Psoas muscle (tissue), 8 donors: ENCODE data around the gene P2RX3. TPM values are rescaled to one million over a fixed set of nuclear protein-coding genes. Genes with fewer than 3 reads are reported as not detected.

Experiments used
- ATAC-seq, 4 donors: fragments of 200-7000 bp; cut with Tn5 transposase; one replicate each; pipeline ENCODE4 v1.9.1; 2020; ENCODE audit warnings: moderate library complexity in 3 of 4, mild to moderate bottlenecking in 2 of 4
- DNase-seq, 2 donors: peaks; one replicate each; pipeline ENCODE4 v3.0.0-alpha.2; 2020
- H3K27ac ChIP-seq: fragments of 200-600 bp; one replicate; pipeline ENCODE4 v1.8.0; 2022
- H3K27me3 ChIP-seq, 3 donors: fragments of 200-600 bp in 1 of 3; one replicate each; pipeline versions ENCODE4 v1.6.1 to v1.8.0; 2013 to 2022; ENCODE audit warnings: low read length in 2 of 3, mild to moderate bottlenecking in 2 of 3, moderate library complexity in 1 of 3; ENCODE audit not compliant: insufficient read depth in 3 of 3
- H3K36me3 ChIP-seq, 2 donors: fragments of 200-600 bp in 1 of 2; one replicate each; pipeline versions ENCODE4 v1.6.1 to v1.8.0; 2013 to 2022; ENCODE audit warnings: low read depth in 1 of 2, mild to moderate bottlenecking in 1 of 2, moderate library complexity in 1 of 2; ENCODE audit not compliant: insufficient read depth in 1 of 2
- H3K4me1 ChIP-seq: fragments of 200-600 bp; one replicate; pipeline ENCODE4 v1.8.0; 2022
- H3K4me3 ChIP-seq: fragments of 200-600 bp; one replicate; pipeline ENCODE4 v1.8.0; 2022; ENCODE audit warnings: mild to moderate bottlenecking
- H3K9me3 ChIP-seq: fragments of 200-600 bp; one replicate; pipeline ENCODE4 v1.8.0; 2022
- CTCF ChIP-seq: fragments of 200-600 bp; IDR thresholded peaks from one replicate; pipeline ENCODE4 v1.8.0; 2022; ENCODE audit warnings: antibody characterized with exemption
- WGBS, 3 donors: extraction: QIAGEN DNeasy Blood & Tissue Kit; methylation state at CpG; one replicate each; pipeline versions ENCODE4 v1.1.6 to v1.1.7; 2013; 5-methylcytosine and 5-hydroxymethylcytosine counted together
- intact Hi-C, 2 donors: fragments of 100-400 bp; cut with DNase I; formaldehyde crosslinking; loops; one replicate each; pipeline versions ENCODE4 v1.11.0 to v1.14.2; 2022
- polyA plus RNA-seq, 3 donors: library from polyadenylated mRNA; stranded (reverse); fragments of 200-250 nt; gene quantifications; one replicate each; pipeline ENCODE4 v1.2.3, GENCODE V29; 2013
- total RNA-seq, 4 donors: library from RNA; stranded (reverse); fragmentation: NEBNext Ultra II Directional in 2 of 4; extraction: Animal tissue kit (Norgen Biotek cat#: 25700) in 2 of 4; gene quantifications; one replicate each; pipeline versions ENCODE4 v1.2.1 to v1.2.4, GENCODE V29; 2021 to 2023
- donor health status: healthy with polysubstance abuse.
- donor health status: DM: no; HTN: no; CAD: no; lungs with moderate emphysema.
- donor health status: Bipolar disorder and iron deficiency.
- donor health status: healthy.
- donor health status: DM: yes; HTN: yes; CAD: no.
- donor health status: DM: no; HTN: no; CAD: no.
- donor health status: DM: no; HTN: no; CAD: no.
- donor health status: DM: yes; HTN: yes; CAD: no.

Gene P2RX3
- total and polyA plus RNA-seq, 7 donors: 0.21 to 0.90 (median 0.40) TPM

GRCh38 chr11:57345555-57346211 is 7.5 kb downstream of the P2RX3 start:
- DNase-seq: peak; percentile 61 to 74
- intact Hi-C loops: loop anchor here (1.0 to 10.0 kb wide), 9 partner anchors 82 to 501 kb away; partner anchors contain the start of genes RTN4RL2 (in 1 of the 2), SLC43A3 (in 1 of the 2) and YPEL4 (in 1 of the 2)
- peak; percentile 83 to 91 (median 84) for ATAC-seq

GRCh38 chr11:57347336-57347735 is 9.2 kb downstream of the P2RX3 start:
- no peak for DNase-seq
- H3K27me3 ChIP-seq: no peaks in the 10 kb centered on the region
- ATAC-seq: no peak
- H3K27ac ChIP-seq: no peak overlapping the region
- 83 to 89% (median 86%) methylated on average over 9 of the region's 9 CpGs for WGBS, 3 donors
- no peaks in the 10 kb centered on the region for H3K9me3 ChIP-seq
- no peak for TF ChIP-seq CTCF
- no peak overlapping the region for H3K4me3 ChIP-seq
- no peaks in the 10 kb centered on the region for H3K4me1 ChIP-seq
- intact Hi-C loops: loop anchor here (5.0 to 10.0 kb wide), 8 partner anchors 80 to 503 kb away; partner anchors contain the start of genes RTN4RL2 (in 1 of the 2), SLC43A3 (in 1 of the 2) and YPEL4 (in 1 of the 2)
- no peaks in the 10 kb centered on the region for H3K36me3 ChIP-seq

More at GRCh38 chr11:57345555-57346211, 7.5 kb downstream of the P2RX3 start:
- H3K27me3 ChIP-seq: no peaks in the 10 kb centered on the region
- H3K27ac ChIP-seq: no peak overlapping the region
- H3K9me3 ChIP-seq: no peaks in the 10 kb centered on the region
- no peak overlapping the region for H3K4me3 ChIP-seq
- 18 to 26% (median 21%) methylated on average over 10 to 11 of the region's 11 CpGs for WGBS, 3 donors
- peak; percentile 82 for TF ChIP-seq CTCF
- H3K36me3 ChIP-seq: no peaks in the 10 kb centered on the region
- H3K4me1 ChIP-seq: no peaks in the 10 kb centered on the region

- no peak overlapping the region for H3K4me3 ChIP-seq
- ATAC-seq: no peak
- no peaks in the 10 kb centered on the region for H3K9me3 ChIP-seq
- no peaks in the 10 kb centered on the region for H3K36me3 ChIP-seq
- intact Hi-C loops: loop anchor here (5.0 to 10.0 kb wide), 8 partner anchors 79 to 503 kb away; partner anchors contain the start of genes RTN4RL2 (in 1 of the 2), SLC43A3 (in 1 of the 2) and YPEL4 (in 1 of the 2)
- H3K27me3 ChIP-seq: no peaks in the 10 kb centered on the region
- no peaks in the 10 kb centered on the region for H3K4me1 ChIP-seq
- H3K27ac ChIP-seq: no peak overlapping the region
- 74 to 78% (median 77%) methylated on average over 7 of the region's 7 CpGs for WGBS, 3 donors
- no peak for DNase-seq
- no peak for TF ChIP-seq CTCF
Observed at GRCh38 chr11:57348052-57348451, 9.9 kb downstream of the P2RX3 start.

GRCh38 chr11:57348636-57349313 is 10.6 kb downstream of the P2RX3 start:
- Histone ChIP-seq H3K27me3 (no peaks in the 10 kb centered on the region), H3K27ac (no peak overlapping the region), H3K36me3 (no peaks in the 10 kb centered on the region), H3K9me3 (no peaks in the 10 kb centered on the region), H3K4me1 (no peaks in the 10 kb centered on the region), H3K4me3 (no peak overlapping the region)
- ATAC-seq (no peak), DNase-seq (no peak)
- 87 to 93% (median 89%) methylated on average over 14 of the region's 14 CpGs for WGBS, 3 donors
- TF ChIP-seq CTCF: no peak
- intact Hi-C loops: loop anchor here (5.0 to 10.0 kb wide), 8 partner anchors 79 to 504 kb away; partner anchors contain the start of genes RTN4RL2 (in 1 of the 2), SLC43A3 (in 1 of the 2) and YPEL4 (in 1 of the 2)
